Endothelial cell of umbilical vein (primary cell): ENCODE data around the gene TEKT5. TPM values are rescaled to one million over a fixed set of nuclear protein-coding genes. Genes with fewer than 3 reads are reported as not detected.

Source experiments
- BruUV-seq: library from RNA; stranded (reverse); fragments of 400-500 nt; replicated peaks from 2 replicates; lab custom pipeline; 2021; lab: Mats Ljungman, UMichigan
- CTCF ChIA-PET: fragments of 300-600, 350-600 bp; sonication (Branson Sonifier 250); formaldehyde crosslinking; loops from one replicate; lab custom pipeline; 2021; ENCODE audit warnings: antibody characterized with exemption, inconsistent platforms; lab: Charles Lee
- POLR2A ChIA-PET: fragments of 300-600, 350-600 bp; sonication (Branson Sonifier 250); formaldehyde crosslinking; loops from one replicate; lab custom pipeline; 2021; ENCODE audit warnings: antibody characterized with exemption, inconsistent platforms; lab: Charles Lee
- DNase-seq: peaks from one replicate; pipeline ENCODE4 v3.0.0-alpha.2; 2011; ENCODE audit warnings: low read depth, low spot score
- FAIRE-seq: peaks from 2 replicates; lab custom pipeline; 2011; peaks lifted over from hg19 to GRCh38; lab: Jason Lieb, UNC
- H2AFZ ChIP-seq: 2 replicates; pipeline ENCODE4 v1.6.0; 2012; ENCODE audit warnings: low read depth, low read length, control low read depth, inconsistent platforms
- H3K27ac ChIP-seq: 2 replicates; pipeline ENCODE4 v1.5.1; 2011; ENCODE audit warnings: low read depth, mild to moderate bottlenecking, control low read depth, low read length, moderate library complexity; ENCODE audit not compliant: insufficient read depth
- H3K27me3 ChIP-seq, 2 experiments: 2 replicates each; pipeline versions ENCODE4 v1.6.0 to v1.6.1; 2011; ENCODE audit warnings: low read length in 2 of 2, mixed read lengths in 1 of 2; ENCODE audit not compliant: control insufficient read depth in 2 of 2, insufficient read depth in 2 of 2
- H3K36me3 ChIP-seq, 2 experiments: 2 replicates in 1 of 2; 3 replicates in 1 of 2; pipeline ENCODE4 v1.5.1; 2011; ENCODE audit warnings: low read length in 2 of 2, mild to moderate bottlenecking in 1 of 2, moderate library complexity in 1 of 2; ENCODE audit not compliant: control insufficient read depth in 2 of 2, insufficient read depth in 2 of 2; ENCODE audit errors: extremely low read depth in 1 of 2
- H3K4me1 ChIP-seq: 3 replicates; pipeline ENCODE4 v1.5.1; 2011; ENCODE audit warnings: mild to moderate bottlenecking, low read length; ENCODE audit not compliant: control insufficient read depth, insufficient read depth; ENCODE audit errors: extremely low read depth
- H3K4me2 ChIP-seq: 2 replicates; pipeline ENCODE4 v1.6.1; 2011; ENCODE audit warnings: low read length, control low read depth, mixed read lengths; ENCODE audit not compliant: insufficient read depth
- H3K4me3 ChIP-seq, 3 experiments: fragments of 200-600 bp in 1 of 3; sonication (generic), shearing (Covaris generic) in 1 of 3; replicated peaks in 1 of 3; 2 replicates each; pipeline ENCODE4 v1.5.1; 2011 to 2016; ENCODE audit warnings: control low read depth in 3 of 3, low read length in 3 of 3, mild to moderate bottlenecking in 2 of 3, inconsistent platforms in 1 of 3, low read depth in 1 of 3, moderate library complexity in 1 of 3; ENCODE audit not compliant: insufficient read depth in 1 of 3
- H3K79me2 ChIP-seq: 2 replicates; pipeline ENCODE4 v1.6.0; 2012; ENCODE audit warnings: low read length, inconsistent platforms; ENCODE audit not compliant: control insufficient read depth, insufficient read depth
- H3K9ac ChIP-seq: replicated peaks from 2 replicates; pipeline ENCODE3; 2011; ENCODE audit warnings: low read length, control low read depth; ENCODE audit not compliant: insufficient read depth; ENCODE audit errors: extremely low read depth
- H3K9me1 ChIP-seq: replicated peaks from 3 replicates; pipeline ENCODE4 v1.6.0; 2011; ENCODE audit warnings: mild to moderate bottlenecking, low read length; ENCODE audit not compliant: control insufficient read depth, insufficient read depth; ENCODE audit errors: extremely low read depth
- H3K9me3 ChIP-seq: replicated peaks from 2 replicates; pipeline ENCODE4 v1.5.1; 2012; ENCODE audit warnings: low read length, inconsistent platforms; ENCODE audit not compliant: control insufficient read depth, insufficient read depth
- H4K20me1 ChIP-seq: replicated peaks from 2 replicates; pipeline ENCODE3; 2011; ENCODE audit warnings: mild to moderate bottlenecking, low read length; ENCODE audit not compliant: control insufficient read depth, insufficient read depth; ENCODE audit errors: extremely low read depth
- CTCF ChIP-seq, 2 donors: IDR thresholded peaks; 1 replicate in 1 of 2; 2 replicates in 1 of 2; pipeline ENCODE4 v1.5.1; 2011; ENCODE audit warnings: low read length in 2 of 2, mild to moderate bottlenecking in 2 of 2, moderate library complexity in 2 of 2, control low read depth in 1 of 2, inconsistent platforms in 1 of 2, low read depth in 1 of 2; ENCODE audit not compliant: insufficient read depth in 1 of 2; ENCODE audit errors: extremely low read depth in 1 of 2
- EZH2 ChIP-seq: IDR thresholded peaks from 2 replicates; pipeline ENCODE4 v1.6.1; 2012; ENCODE audit warnings: borderline replicate concordance, low read depth, mild to moderate bottlenecking, moderate library complexity, low read length, inconsistent platforms; ENCODE audit not compliant: severe bottlenecking
- FOS ChIP-seq: IDR thresholded peaks from 2 replicates; pipeline ENCODE4 v1.6.1; 2011; ENCODE audit warnings: mild to moderate bottlenecking, low read length, moderate library complexity, borderline replicate concordance; ENCODE audit not compliant: insufficient read depth
- GATA2 ChIP-seq: IDR thresholded peaks from 2 replicates; pipeline ENCODE4 v1.7.0; 2011; ENCODE audit warnings: low read depth, mild to moderate bottlenecking, moderate library complexity, mixed read lengths, low read length; ENCODE audit not compliant: insufficient read length, insufficient read depth
- JUN ChIP-seq: IDR thresholded peaks from 2 replicates; pipeline ENCODE4 v1.6.1; 2011; ENCODE audit warnings: borderline replicate concordance, low read depth; ENCODE audit not compliant: insufficient read length, insufficient read depth
- MAX ChIP-seq: IDR thresholded peaks from 2 replicates; pipeline ENCODE4 v1.6.1; 2011; ENCODE audit not compliant: insufficient read depth, insufficient read length
- MYC ChIP-seq: IDR thresholded peaks from one replicate; pipeline ENCODE4 v1.6.1; 2011; ENCODE audit warnings: mild to moderate bottlenecking, low read depth, low read length
- POLR2A ChIP-seq: IDR thresholded peaks from 2 replicates; pipeline ENCODE4 v1.6.1; 2012; ENCODE audit warnings: low read depth, mild to moderate bottlenecking, control low read depth, low read length
- POLR2AphosphoS5 ChIP-seq: IDR thresholded peaks from 2 replicates; pipeline ENCODE4 v1.6.1; 2012; ENCODE audit warnings: low read depth, mild to moderate bottlenecking, control low read depth, low read length, moderate library complexity; ENCODE audit not compliant: insufficient read depth
- dilution Hi-C: fragments of 300-500 bp; cut with MboI; formaldehyde crosslinking; loops from one replicate; pipeline ENCODE4 v1.15.0; 2019; ENCODE audit warnings: low sequenced_read_pairs; ENCODE audit not compliant: extremely low pct_ligation_motif_present
- intact Hi-C: fragments of 100-400 bp; cut with micrococcal nuclease; formaldehyde crosslinking; loops from one replicate; pipeline ENCODE4 v1.10.0; 2022
- polyA plus RNA-seq, 4 experiments: library from polyadenylated mRNA; depleted of rRNA in 3 of 4; stranded (reverse) in 3 of 4; unstranded in 1 of 4; fragments of >200 nt; gene quantifications; 2 replicates each; pipeline versions ENCODE4 v1.2.1 to v1.2.3, GENCODE V29; 2011 to 2012; ENCODE audit warnings: missing spikeins in 1 of 4
- total RNA-seq: library from RNA; stranded (reverse); gene quantifications from 2 replicates; pipeline ENCODE4 v1.2.3, GENCODE V29; 2021

TEKT5 gene
- total and polyA plus RNA-seq, 2 donors (not counting 3 experiments of a cell fraction or from before 2014, with no cell fraction given), result not detected

GRCh38 chr16:10584981-10585438 lies 109.7 kb downstream of the TEKT5 start:
- H3K4me1 ChIP-seq, result no peaks in the 10 kb centered on the region
- TF ChIP-seq FOS (no peak), MYC (no peak), CTCF (IDR thresholded peaks at IDR 0.05; ENCODE audit: extremely low read depth in 1 of 2, insufficient read depth in 1 of 2, low read depth in 1 of 2, low read length in 2 of 2) (no peak), POLR2A (no peak), JUN (no peak), MAX (no peak), EZH2 (no peak), POLR2AphosphoS5 (no peak), GATA2 (no peak)
- H3K9me3 ChIP-seq, result no peaks in the 10 kb centered on the region
- no peaks in the 10 kb centered on the region for H3K36me3 ChIP-seq
- H2AFZ ChIP-seq, result no peak overlapping the region
- CTCF ChIA-PET, result interaction anchor here (1.0 kb wide), 1 partner anchor 152 kb away, joined by 3 read pairs; no protein-coding TSS in a partner anchor
- intact Hi-C loops, result no loop called here
- H3K4me3 ChIP-seq, result no peak overlapping the region
- H3K79me2 ChIP-seq, result no peaks in the 10 kb centered on the region
- POLR2A ChIA-PET, result no interaction called here
- H3K27ac ChIP-seq, result no peak overlapping the region
- peaks cover 6 to 12% of the 10 kb centered on the region in 2 experiments for H3K27me3 ChIP-seq
- no TSS peak for BruUV-seq
- FAIRE-seq (no peak), DNase-seq (no peak)
- no peaks in the 10 kb centered on the region for H3K9me1 ChIP-seq
- H3K9ac ChIP-seq, result no peak overlapping the region
- dilution Hi-C loops, result no loop called here
- no peaks in the 10 kb centered on the region for H4K20me1 ChIP-seq
- H3K4me2 ChIP-seq, result no peak overlapping the region
